PC-3 (cell line): Measurements from ENCODE around the gene OR52N2. TPM values are rescaled to one million over a fixed set of nuclear protein-coding genes. Genes with fewer than 3 reads are reported as not detected.

Source experiments
- ATAC-seq: fragments of 200-7000 bp; cut with Tn5 transposase; 2 replicates; pipeline ENCODE4 v1.9.1; 2020; ENCODE audit warnings: mild to moderate bottlenecking, moderate library complexity
- BruUV-seq: library from RNA; stranded (reverse); fragments of 400-500 nt; replicated peaks from 2 replicates; lab custom pipeline; 2021; lab: Mats Ljungman, UMichigan
- CTCF ChIA-PET: fragments of 300-600 bp; sonication (Branson Sonifier 250); formaldehyde crosslinking; loops from one replicate; lab custom pipeline; 2022; ENCODE audit warnings: antibody characterized with exemption; lab: Charles Lee
- POLR2A ChIA-PET: fragments of 300-600 bp; sonication (Branson Sonifier 250); formaldehyde crosslinking; loops from one replicate; lab custom pipeline; 2022; ENCODE audit warnings: antibody characterized with exemption; ENCODE audit not compliant: unreplicated experiment; lab: Charles Lee
- DNase-seq: peaks from one replicate; pipeline ENCODE4 v3.0.0-alpha.2; 2015
- H2AFZ ChIP-seq: fragments of 300-600 bp; sonication (generic); 2 replicates; pipeline ENCODE4 v1.6.0; 2016; ENCODE audit warnings: antibody characterized with exemption, low read length
- H3F3A ChIP-seq: fragments of 300-600 bp; sonication (generic); one replicate; pipeline ENCODE4 v1.6.0; 2017; ENCODE audit warnings: antibody characterized with exemption, low read length, control low read depth, mild to moderate bottlenecking; ENCODE audit not compliant: unreplicated experiment
- H3K27ac ChIP-seq: fragments of 300-600 bp; sonication (generic); 2 replicates; pipeline ENCODE4 v1.5.1; 2016; ENCODE audit warnings: mild to moderate bottlenecking, low read length
- H3K27me3 ChIP-seq: fragments of 300-600 bp; sonication (generic); 2 replicates; pipeline ENCODE4 v1.6.1; 2016; ENCODE audit warnings: low read length, mixed read lengths
- H3K36me3 ChIP-seq: fragments of 300-600 bp; sonication (generic); 2 replicates; pipeline ENCODE4 v1.6.1; 2016; ENCODE audit warnings: low read depth, mixed run types, low read length, mixed read lengths
- H3K4me1 ChIP-seq: fragments of 300-600 bp; sonication (generic); 2 replicates; pipeline ENCODE4 v1.5.1; 2016; ENCODE audit warnings: low read length; ENCODE audit not compliant: insufficient read depth
- H3K4me2 ChIP-seq: fragments of 300-600 bp; sonication (generic); 2 replicates; pipeline ENCODE4 v1.6.0; 2016; ENCODE audit warnings: low read length
- H3K4me3 ChIP-seq: fragments of 300-600 bp; sonication (generic); 2 replicates; pipeline ENCODE4 v1.5.1; 2016; ENCODE audit warnings: mild to moderate bottlenecking, low read length, mixed read lengths
- H3K79me2 ChIP-seq: fragments of 300-600 bp; sonication (generic); 2 replicates; pipeline ENCODE4 v1.6.1; 2017; ENCODE audit warnings: low read length, mixed read lengths
- H3K9ac ChIP-seq: fragments of 300-600 bp; sonication (generic); 2 replicates; pipeline ENCODE4 v1.6.0; 2016; ENCODE audit warnings: mild to moderate bottlenecking, low read length
- H3K9me2 ChIP-seq: fragments of 300-600 bp; sonication (generic); replicated peaks from 2 replicates; pipeline ENCODE4 v1.6.1; 2016; ENCODE audit warnings: mixed run types, low read length, mixed read lengths
- H3K9me3 ChIP-seq: fragments of 300-600 bp; sonication (generic); 2 replicates; pipeline ENCODE4 v1.6.1; 2016; ENCODE audit warnings: low read length, mixed read lengths
- H4K20me1 ChIP-seq: fragments of 300-600 bp; sonication (generic); 2 replicates; pipeline ENCODE4 v1.6.1; 2016; ENCODE audit warnings: low read length, mixed read lengths
- EZH2 ChIP-seq: fragments of 300-600 bp; sonication (generic); IDR thresholded peaks from one replicate; pipeline ENCODE4 v1.6.1; 2017; ENCODE audit warnings: antibody characterized with exemption, mild to moderate bottlenecking, low read length; ENCODE audit not compliant: unreplicated experiment
- EZH2phosphoT487 ChIP-seq: fragments of 300-600 bp; sonication (generic); IDR thresholded peaks from 2 replicates; pipeline ENCODE4 v1.6.1; 2018; ENCODE audit warnings: mild to moderate bottlenecking, antibody characterized with exemption, low read length, borderline replicate concordance
- intact Hi-C: fragments of 100-400 bp; cut with micrococcal nuclease; formaldehyde crosslinking; loops from 2 replicates; pipeline ENCODE4 v1.9.0; 2023
- total RNA-seq: library from RNA; depleted of rRNA; stranded (reverse); fragments of >200 nt; gene quantifications from 2 replicates; pipeline ENCODE4 v1.2.3, GENCODE V29; 2014; rRNA removed
- TF ChIP-seq, protein P1 (sequence below): fragments of 300-600 bp; sonication (generic); conservative IDR thresholded peaks from 2 replicates; pipeline ENCODE4 v1.5.1; 2017; ENCODE audit warnings: antibody characterized with exemption, low read depth, mild to moderate bottlenecking, low read length

Gene OR52N2
- total RNA-seq, 1 experiment from 2014 or later: not detected

DNA sequence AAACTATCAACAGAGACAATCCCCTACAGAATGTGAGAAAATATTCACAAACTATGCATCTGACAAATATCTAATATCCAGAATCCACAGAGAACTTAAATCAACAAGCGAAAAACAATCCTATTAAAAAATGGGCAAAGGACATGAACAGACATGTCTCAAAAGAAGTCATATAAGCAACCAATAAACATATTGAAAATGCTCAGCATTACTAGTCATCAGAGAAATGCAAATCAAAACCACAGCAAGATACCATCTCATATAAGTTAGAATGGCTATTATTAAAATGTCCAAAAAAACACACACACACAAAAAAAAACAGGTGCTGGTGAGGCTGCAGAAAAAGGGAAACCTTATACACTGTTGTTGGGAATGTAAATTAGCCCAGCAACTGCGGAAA lies 57.1 kb downstream of the OR52N2 start:
- Histone ChIP-seq H4K20me1 (no peaks in the 10 kb centered on the region), H3K4me2 (no peak overlapping the region), H3K9me2 (no peaks in the 10 kb centered on the region), H3K9me3 (no peaks in the 10 kb centered on the region), H3K4me3 (no peak overlapping the region), H3F3A (no peaks in the 10 kb centered on the region), H3K36me3 (no peaks in the 10 kb centered on the region), H3K27ac (no peak overlapping the region), H2AFZ (no peak overlapping the region), H3K4me1 (no peaks in the 10 kb centered on the region), H3K27me3 (peaks cover 4% of the 10 kb centered on the region; the same call in 1 of the 2 replicates), H3K9ac (no peak overlapping the region), H3K79me2 (no peaks in the 10 kb centered on the region)
- CTCF ChIA-PET: no interaction called here
- DNase-seq (no peak), ATAC-seq (no peak)
- POLR2A ChIA-PET: no interaction called here
- no TSS peak for BruUV-seq
- TF ChIP-seq, protein P1, sequence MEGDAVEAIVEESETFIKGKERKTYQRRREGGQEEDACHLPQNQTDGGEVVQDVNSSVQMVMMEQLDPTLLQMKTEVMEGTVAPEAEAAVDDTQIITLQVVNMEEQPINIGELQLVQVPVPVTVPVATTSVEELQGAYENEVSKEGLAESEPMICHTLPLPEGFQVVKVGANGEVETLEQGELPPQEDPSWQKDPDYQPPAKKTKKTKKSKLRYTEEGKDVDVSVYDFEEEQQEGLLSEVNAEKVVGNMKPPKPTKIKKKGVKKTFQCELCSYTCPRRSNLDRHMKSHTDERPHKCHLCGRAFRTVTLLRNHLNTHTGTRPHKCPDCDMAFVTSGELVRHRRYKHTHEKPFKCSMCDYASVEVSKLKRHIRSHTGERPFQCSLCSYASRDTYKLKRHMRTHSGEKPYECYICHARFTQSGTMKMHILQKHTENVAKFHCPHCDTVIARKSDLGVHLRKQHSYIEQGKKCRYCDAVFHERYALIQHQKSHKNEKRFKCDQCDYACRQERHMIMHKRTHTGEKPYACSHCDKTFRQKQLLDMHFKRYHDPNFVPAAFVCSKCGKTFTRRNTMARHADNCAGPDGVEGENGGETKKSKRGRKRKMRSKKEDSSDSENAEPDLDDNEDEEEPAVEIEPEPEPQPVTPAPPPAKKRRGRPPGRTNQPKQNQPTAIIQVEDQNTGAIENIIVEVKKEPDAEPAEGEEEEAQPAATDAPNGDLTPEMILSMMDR: no peak
- TF ChIP-seq EZH2phosphoT487 (no peak), EZH2 (no peak)
- intact Hi-C loops: no loop called here

Other genes with a start within 250 kb of the OR52N2 start
- not detected in 2 replicates for gene OR52B6, start 228.0 kb upstream of the OR52N2 start, total RNA-seq
- gene TRIM6, start 212.3 kb upstream of the OR52N2 start, total RNA-seq: 10.1 and 12.6 TPM in 2 replicates
- gene TRIM34, start 183.9 kb upstream of the OR52N2 start, total RNA-seq: 1.3 and 1.6 TPM in 2 replicates
- gene TRIM5, start 123.8 kb upstream of the OR52N2 start, total RNA-seq: 16.1 and 18.6 TPM in 2 replicates
- gene TRIM22, start 119.1 kb upstream of the OR52N2 start, total RNA-seq: not detected in 2 replicates
- gene OR56B1, start 72.5 kb upstream of the OR52N2 start, total RNA-seq: not detected in 2 replicates
- gene OR52N4, start 54.7 kb upstream of the OR52N2 start, total RNA-seq: not detected in 2 replicates
- not detected in 2 replicates for gene OR52N5, start 25.6 kb upstream of the OR52N2 start, total RNA-seq
- not detected in 2 replicates for gene OR52N1, start 17.7 kb upstream of the OR52N2 start, total RNA-seq
- not detected in 2 replicates for gene OR52E6, start 33.0 kb downstream of the OR52N2 start, total RNA-seq
- not detected in 2 replicates for gene OR52E8, start 48.8 kb downstream of the OR52N2 start, total RNA-seq
- not detected in 2 replicates for gene OR52E4, start 71.7 kb downstream of the OR52N2 start, total RNA-seq
- not detected in 2 replicates for gene OR52E5, start 84.3 kb downstream of the OR52N2 start, total RNA-seq
- gene OR56A3, start 133.3 kb downstream of the OR52N2 start, total RNA-seq: not detected in 2 replicates
- not detected in 2 replicates for gene OR56A5, start 159.6 kb downstream of the OR52N2 start, total RNA-seq
- not detected in 2 replicates for gene OR52L1, start 178.1 kb downstream of the OR52N2 start, total RNA-seq
- gene OR56A4, start 198.0 kb downstream of the OR52N2 start, total RNA-seq: not detected in 2 replicates
- gene OR56A1, start 221.8 kb downstream of the OR52N2 start, total RNA-seq: not detected in 2 replicates